ENCODE data around the gene SAMD13. TPM values are rescaled to one million over a fixed set of nuclear protein-coding genes. Genes with fewer than 3 reads are reported as not detected.

SAMD13 gene
- total and polyA plus RNA-seq, 2 of the 4 experiments (the other 2 are of a cell fraction) = 0.27 to 0.36 TPM

DNA sequence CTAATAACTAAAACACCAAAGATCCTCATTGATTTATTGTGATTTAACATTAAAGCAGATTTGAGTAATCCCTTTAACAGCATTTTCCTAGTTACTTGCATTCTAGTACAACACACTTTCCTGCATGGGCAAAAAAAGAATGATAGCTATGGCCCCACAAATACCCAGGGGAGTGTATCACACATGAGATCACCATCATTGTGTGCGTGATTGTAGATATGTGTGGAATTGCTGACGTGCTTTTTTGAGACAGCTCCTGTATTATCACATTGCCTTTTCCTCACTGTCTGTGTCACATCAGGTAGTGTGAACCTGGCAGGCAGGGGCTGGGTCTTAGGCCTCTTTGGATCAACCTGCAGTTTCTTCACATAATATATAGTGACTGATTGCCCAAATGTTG, 48.5 kb upstream of the SAMD13 start:
- peak overlapping the region; percentile 28; the same call in 1 of the 2 replicates for H3K23ac ChIP-seq (ENCODE audit: low read depth, low read length)
- no peaks in the 10 kb centered on the region; a peak in 1 of 4 replicates for H3K79me1 ChIP-seq (ENCODE audit: low read depth in 1 of 2, low read length in 2 of 2)
- peak; percentile 85 for DNase-seq
- peaks cover 9% of the 10 kb centered on the region for H3K9me1 ChIP-seq (ENCODE audit: insufficient read depth, low read length)
- peak overlapping the region; percentile 77; the same call in 2 of the 3 replicates for H2BK15ac ChIP-seq (ENCODE audit: low read depth, low read length)
- ChIA-PET POLR2A (ENCODE audit: unreplicated experiment) (no interaction called here), CTCF (interaction anchor here (0.8 to 1.3 kb wide), 4 partner anchors 19 to 519 kb away, joined by 3 to 4 read pairs (median 3); no protein-coding TSS in a partner anchor)
- peak overlapping the region; percentile 90 for H2BK5ac ChIP-seq (ENCODE audit: low read depth, low read length, poor library complexity, severe bottlenecking)
- H2BK20ac ChIP-seq (ENCODE audit: low read depth, low read length) = peak overlapping the region; percentile 84
- H3K9me3 ChIP-seq (ENCODE audit: control insufficient read depth, insufficient read depth, low read length) = no peaks in the 10 kb centered on the region
- H4K8ac ChIP-seq (ENCODE audit: low read depth in 2 of 2, low read length in 2 of 2) = peak overlapping the region; percentile 46 to 53; a peak in 3 of 4 replicates
- no TSS peak for BruUV-seq (replicated peaks)
- no peaks in the 10 kb centered on the region for H3K36me3 ChIP-seq (ENCODE audit: control insufficient read depth, insufficient read depth, low read length)
- H3K27ac ChIP-seq (ENCODE audit: insufficient read depth, low read length) = no peak overlapping the region
- H2BK120ac ChIP-seq (ENCODE audit: low read depth, low read length) = peak overlapping the region; percentile 85
- H4K5ac ChIP-seq (ENCODE audit: low read depth, low read length) = peak overlapping the region; percentile 12; the same call in 1 of the 2 replicates
- H2AK9ac ChIP-seq (replicated peaks; ENCODE audit: low read depth, low read length, poor library complexity) = no peak overlapping the region
- H3K9ac ChIP-seq (ENCODE audit: low read depth, low read length) = no peak overlapping the region
- dilution Hi-C loops (cut with HindIII; ENCODE audit: low sequenced_read_pairs, unreplicated experiment) = no loop called here
- peak overlapping the region; percentile 71 for H3K4ac ChIP-seq (ENCODE audit: low read depth, low read length)
- H2AK5ac ChIP-seq (ENCODE audit: low read depth, low read length) = peak overlapping the region; percentile 74
- H4K91ac ChIP-seq (ENCODE audit: insufficient read depth, low read depth, low read length) = peak overlapping the region; percentile 60
- peaks cover 5% of the 10 kb centered on the region; the same call in 1 of the 2 replicates for H3K4me1 ChIP-seq (ENCODE audit: control insufficient read depth, insufficient read depth, low read length)
- no peaks in the 10 kb centered on the region for H4K20me1 ChIP-seq (ENCODE audit: insufficient read depth, low read length)
- H3K4me2 ChIP-seq (ENCODE audit: low read depth, low read length) = no peak overlapping the region
- TF ChIP-seq, protein P1, sequence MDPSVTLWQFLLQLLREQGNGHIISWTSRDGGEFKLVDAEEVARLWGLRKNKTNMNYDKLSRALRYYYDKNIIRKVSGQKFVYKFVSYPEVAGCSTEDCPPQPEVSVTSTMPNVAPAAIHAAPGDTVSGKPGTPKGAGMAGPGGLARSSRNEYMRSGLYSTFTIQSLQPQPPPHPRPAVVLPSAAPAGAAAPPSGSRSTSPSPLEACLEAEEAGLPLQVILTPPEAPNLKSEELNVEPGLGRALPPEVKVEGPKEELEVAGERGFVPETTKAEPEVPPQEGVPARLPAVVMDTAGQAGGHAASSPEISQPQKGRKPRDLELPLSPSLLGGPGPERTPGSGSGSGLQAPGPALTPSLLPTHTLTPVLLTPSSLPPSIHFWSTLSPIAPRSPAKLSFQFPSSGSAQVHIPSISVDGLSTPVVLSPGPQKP (IDR thresholded peaks at IDR 0.05; ENCODE audit: borderline replicate concordance, low read depth, low read length) = no peak
- TF ChIP-seq SMC3 (IDR thresholded peaks at IDR 0.05; ENCODE audit: low read depth, low read length) = no peak
- no peak for TF ChIP-seq MXI1 (IDR thresholded peaks at IDR 0.05; ENCODE audit: borderline replicate concordance, low read depth, low read length)
- 0 out of 2 replicates have a peak, but pooled peaks have one; percentile 15 for TF ChIP-seq FOS (IDR thresholded peaks at IDR 0.05; ENCODE audit: low read depth, low read length)
- no peak for TF ChIP-seq MAZ (IDR thresholded peaks at IDR 0.05; ENCODE audit: borderline replicate concordance, low read depth, low read length)
- TF ChIP-seq RAD21 (IDR thresholded peaks at IDR 0.05; ENCODE audit: low read length) = no peak
- TF ChIP-seq, protein P2, sequence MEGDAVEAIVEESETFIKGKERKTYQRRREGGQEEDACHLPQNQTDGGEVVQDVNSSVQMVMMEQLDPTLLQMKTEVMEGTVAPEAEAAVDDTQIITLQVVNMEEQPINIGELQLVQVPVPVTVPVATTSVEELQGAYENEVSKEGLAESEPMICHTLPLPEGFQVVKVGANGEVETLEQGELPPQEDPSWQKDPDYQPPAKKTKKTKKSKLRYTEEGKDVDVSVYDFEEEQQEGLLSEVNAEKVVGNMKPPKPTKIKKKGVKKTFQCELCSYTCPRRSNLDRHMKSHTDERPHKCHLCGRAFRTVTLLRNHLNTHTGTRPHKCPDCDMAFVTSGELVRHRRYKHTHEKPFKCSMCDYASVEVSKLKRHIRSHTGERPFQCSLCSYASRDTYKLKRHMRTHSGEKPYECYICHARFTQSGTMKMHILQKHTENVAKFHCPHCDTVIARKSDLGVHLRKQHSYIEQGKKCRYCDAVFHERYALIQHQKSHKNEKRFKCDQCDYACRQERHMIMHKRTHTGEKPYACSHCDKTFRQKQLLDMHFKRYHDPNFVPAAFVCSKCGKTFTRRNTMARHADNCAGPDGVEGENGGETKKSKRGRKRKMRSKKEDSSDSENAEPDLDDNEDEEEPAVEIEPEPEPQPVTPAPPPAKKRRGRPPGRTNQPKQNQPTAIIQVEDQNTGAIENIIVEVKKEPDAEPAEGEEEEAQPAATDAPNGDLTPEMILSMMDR (conservative IDR thresholded peaks at IDR 0.05; ENCODE audit: low read depth, low read length) = no peak
- TF ChIP-seq MAFK (IDR thresholded peaks at IDR 0.05; ENCODE audit: low read depth, low read length) = peak; percentile 84
- 0 out of 2 replicates have a peak, but pooled peaks have one; percentile 11 for TF ChIP-seq BHLHE40 (IDR thresholded peaks at IDR 0.05; ENCODE audit: low read depth, low read length)
- TF ChIP-seq CEBPB (IDR thresholded peaks at IDR 0.05; ENCODE audit: low read depth, low read length) = 0 out of 2 replicates have a peak, but pooled peaks have one; percentile 10
- H3K27me3 ChIP-seq (ENCODE audit: control insufficient read depth, insufficient read depth, low read length) = no peaks in the 10 kb centered on the region
- WGBS, 2 experiments (ENCODE audit: extremely low coverage in 2 of 2, insufficient read length in 1 of 2) = no CpG with 5 or more reads among the region's 2 CpGs
- in situ Hi-C loops (cut with MboI; ENCODE audit: low sequenced_read_pairs) = no loop called here
- H3K56ac ChIP-seq (ENCODE audit: extremely low read depth, insufficient read depth, low read length) = no peak overlapping the region; the same call in 1 of the 2 replicates
- H3K4me3 ChIP-seq (ENCODE audit: insufficient read depth, low read depth, low read length) = no peak overlapping the region
- ATAC-seq (ENCODE audit: low read depth) = peak; percentile 8; the same call in 1 of the 2 replicates
- intact Hi-C loops (cut with micrococcal nuclease) = loop anchor here (5.0 kb wide), 1 partner anchor 124 kb away; no protein-coding TSS in a partner anchor
- H3K18ac ChIP-seq (ENCODE audit: low read depth, low read length) = peak overlapping the region; percentile 77; the same call in 1 of the 2 replicates
- peak overlapping the region; percentile 77 for H3K14ac ChIP-seq (replicated peaks; ENCODE audit: low read depth, low read length)
- H2AFZ ChIP-seq (replicated peaks; ENCODE audit: low read length, poor library complexity) = no peak overlapping the region
